Superior temporal gyrus (tissue), 1 donor: ENCODE data around the gene STK4.

Experiments
- DNase-seq: peaks from one replicate; pipeline ENCODE4 v3.0.0-alpha.2; 2016; ENCODE audit errors: extremely low spot score

STK4 gene

DNA sequence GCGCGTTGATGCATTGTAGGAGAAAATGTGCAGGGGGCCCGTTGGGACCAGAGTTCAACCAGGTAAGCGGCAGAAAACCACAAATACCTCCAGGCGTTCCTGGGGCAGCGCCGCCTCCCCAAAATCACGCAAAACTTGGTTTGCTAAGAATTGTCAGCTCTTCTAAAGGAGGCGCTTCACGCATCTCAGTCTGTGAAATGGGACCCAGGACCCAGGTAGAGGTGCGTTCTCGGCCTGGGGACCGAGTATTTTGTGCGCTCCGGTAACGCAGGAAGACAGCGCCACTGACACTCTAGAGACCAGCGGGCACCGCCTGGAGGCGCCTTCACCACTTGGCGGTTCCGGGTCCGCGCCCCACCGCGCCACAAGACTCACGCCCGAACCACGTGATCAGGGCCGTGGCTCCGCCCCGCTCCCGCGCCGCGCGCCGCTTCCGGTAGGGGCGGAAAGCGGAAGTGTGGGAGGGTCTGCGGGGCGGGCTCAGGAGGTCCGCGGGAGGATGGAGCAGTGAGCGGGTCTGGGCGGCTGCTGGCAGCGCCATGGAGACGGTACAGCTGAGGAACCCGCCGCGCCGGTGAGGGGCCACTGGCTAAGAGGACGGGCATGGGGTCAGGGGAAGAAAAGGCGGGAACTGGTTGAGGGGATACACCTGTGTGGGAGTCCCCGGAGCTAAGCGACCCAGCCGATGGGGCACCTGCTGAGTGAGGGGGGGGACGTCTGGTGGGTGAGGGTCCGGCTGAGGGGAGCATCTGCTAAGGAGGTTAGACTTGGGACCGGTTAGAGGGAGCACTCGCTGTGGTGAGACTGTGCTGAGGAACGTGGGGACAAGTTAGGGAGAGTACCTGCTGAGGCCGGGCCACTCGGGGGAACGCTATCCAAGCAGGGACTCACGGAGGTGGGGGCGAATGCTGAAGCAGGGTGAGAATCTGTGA lies at the start of gene STK4:
Gene STK4, plus strand, starts transcription at position 483 of the 932 bp plus-strand sequence. Its CDS starts 57 bp downstream, at position 540.
- DNase-seq = peak; percentile 96

DNA sequence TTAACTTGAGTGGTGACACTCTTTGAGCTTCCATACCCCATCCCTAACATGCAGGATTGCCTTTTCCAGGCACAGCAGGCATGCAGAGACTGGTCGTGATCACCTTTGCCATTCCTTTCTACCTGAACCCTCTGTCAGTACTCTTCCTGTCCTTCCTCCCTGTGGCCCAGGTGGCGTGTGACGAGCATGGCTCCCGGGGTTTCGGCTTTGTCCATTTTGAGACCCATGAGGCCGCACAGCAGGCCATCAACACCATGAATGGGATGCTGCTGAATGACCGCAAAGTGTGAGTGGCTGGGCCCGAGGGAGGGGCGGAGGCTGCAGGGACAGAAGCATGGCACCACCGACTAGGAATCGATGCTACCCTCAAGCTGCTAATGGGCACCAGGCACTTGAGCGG lies 49.7 kb upstream of the STK4 start:
- DNase-seq = no peak

DNA sequence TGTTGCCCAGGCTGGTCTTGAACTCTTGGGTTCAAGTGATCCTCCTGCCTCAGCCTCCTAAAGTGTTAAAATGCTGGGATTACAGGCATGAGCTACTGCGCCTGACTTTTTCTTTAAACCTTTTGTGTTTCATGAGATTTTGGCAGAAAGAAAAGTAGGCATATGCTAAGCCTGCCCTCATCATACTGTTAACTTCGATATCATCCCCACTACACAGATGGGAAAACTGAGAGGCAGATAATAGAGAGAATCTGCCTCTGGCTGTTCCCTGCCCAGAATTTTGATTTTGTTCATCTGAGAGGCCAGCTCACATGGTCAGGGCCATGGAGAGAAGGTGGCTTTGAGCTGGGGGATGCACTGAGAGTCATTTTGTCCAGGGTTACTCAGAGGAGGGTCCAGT lies 48.9 kb upstream of the STK4 start:
- DNase-seq = no peak

DNA sequence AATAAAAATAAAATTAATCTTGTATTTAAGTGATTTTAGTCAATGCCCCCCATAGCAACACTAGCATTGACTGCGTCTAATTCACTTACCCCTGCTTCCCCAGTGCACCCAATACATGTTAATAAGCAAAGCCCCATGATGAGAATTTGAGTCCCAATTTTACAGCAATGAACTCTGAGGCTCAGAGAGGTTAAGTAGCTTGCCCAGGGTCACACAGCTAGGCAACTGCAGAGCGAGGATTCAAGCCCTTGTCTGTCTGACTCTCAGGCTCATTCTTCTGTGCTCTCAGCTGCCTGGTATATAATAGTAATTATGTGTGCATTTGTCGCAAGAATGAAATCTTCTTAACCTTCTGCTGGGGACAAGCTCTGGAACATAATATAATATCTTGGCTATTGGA lies 48.0 kb upstream of the STK4 start:
- no peak for DNase-seq

DNA sequence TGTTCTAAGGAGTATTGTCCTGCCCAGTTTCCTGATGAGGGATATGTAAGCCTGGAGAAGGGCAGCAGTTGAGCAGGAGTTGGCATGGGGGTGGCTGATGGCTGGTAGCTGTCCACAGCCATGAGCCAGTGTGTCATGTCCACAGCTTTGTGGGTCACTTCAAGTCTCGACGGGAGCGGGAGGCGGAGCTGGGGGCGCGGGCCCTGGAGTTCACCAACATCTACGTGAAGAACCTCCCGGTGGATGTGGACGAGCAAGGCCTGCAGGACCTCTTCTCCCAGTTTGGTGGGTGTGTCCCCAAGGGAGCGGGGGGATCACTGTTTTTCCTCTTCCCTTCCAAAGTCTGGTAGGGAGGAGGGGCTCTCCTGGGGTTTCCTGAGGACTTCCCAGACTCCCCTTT lies 47.6 kb upstream of the STK4 start:
- no peak for DNase-seq

DNA sequence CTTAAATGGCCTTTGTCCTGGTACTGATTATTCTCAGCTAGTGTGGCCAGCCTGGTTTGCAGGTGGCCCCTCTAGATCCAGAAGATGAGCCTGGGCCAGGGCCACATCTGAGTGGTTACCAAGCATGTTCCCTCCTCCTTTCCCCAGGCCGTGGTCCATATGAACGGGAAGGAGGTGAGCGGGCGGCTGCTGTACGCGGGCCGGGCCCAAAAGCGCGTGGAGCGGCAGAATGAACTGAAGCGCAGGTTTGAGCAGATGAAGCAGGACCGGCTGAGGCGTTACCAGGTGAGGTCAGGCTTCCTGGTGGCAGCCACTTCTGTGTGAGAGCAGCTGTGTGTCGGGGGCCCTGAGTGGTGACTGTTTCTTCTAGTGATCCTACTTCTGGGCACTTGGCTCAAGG lies 44.9 kb upstream of the STK4 start:
- no peak for DNase-seq

DNA sequence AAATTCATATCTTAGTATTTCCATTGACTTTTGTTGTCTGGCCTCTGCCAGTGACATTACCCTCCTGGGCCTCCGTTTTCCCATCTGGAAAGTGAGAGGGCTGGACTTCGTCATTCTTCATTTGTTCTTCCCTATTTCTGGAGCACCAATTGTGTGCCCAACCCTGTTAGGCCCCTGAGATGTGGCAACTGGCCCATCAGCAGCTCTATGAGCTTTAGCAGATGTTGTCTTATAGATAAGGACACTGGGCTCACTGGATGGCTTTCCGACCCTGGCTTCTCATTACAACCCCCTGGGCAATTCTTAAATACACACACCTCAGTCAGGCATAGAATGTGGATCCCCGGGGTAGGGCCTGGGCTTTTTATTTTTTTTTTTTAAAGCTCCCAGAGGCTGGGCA lies 41.8 kb upstream of the STK4 start:
- no peak for DNase-seq

DNA sequence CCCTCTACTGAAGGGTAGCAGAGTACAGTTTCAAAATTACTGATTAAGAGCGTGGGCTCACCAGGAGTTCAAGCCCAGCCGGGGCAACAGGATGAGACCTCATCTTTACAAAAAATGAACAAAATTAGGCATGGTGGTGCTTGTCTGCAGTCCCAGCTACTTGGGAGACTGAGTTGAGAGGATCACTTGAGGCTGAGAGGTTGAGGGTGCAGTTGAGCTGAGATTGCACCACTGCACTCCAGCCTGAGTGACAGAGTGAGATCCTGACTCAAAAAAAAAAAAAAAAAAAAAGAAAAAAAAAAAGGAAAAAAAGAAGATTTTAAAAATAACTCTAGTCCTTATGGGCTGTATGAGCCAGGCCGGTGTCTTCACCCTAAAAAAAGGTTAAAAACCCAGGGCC lies 37.7 kb upstream of the STK4 start:
- no peak for DNase-seq

DNA sequence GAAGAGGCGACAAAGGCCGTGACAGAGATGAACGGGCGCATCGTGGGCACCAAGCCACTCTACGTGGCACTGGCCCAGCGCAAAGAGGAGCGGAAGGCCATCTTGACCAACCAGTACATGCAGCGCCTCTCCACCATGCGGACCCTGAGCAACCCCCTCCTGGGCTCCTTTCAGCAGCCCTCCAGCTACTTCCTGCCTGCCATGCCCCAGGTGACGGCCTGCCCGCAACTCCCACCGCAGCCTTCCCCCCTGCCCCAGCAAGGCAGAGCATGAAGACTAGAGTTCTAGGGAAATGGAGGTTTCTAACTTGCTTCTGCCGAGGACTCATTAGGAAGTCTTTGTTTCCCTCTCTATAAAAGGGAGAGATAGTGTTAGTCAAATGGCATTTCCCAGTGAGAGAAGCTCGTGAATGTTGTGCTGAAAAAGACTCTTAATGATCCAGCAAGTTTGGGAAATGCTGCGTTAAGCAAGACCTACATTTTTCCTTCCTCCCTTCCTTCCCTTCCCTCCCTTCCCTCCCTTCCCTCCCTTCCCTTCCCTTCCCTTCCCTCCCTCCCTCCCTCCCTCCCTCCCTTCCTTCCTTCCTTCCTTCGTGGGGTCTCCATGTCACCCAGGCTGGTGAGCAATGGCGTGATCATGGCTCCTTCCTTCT lies 35.7 kb upstream of the STK4 start:
- no peak for DNase-seq

DNA sequence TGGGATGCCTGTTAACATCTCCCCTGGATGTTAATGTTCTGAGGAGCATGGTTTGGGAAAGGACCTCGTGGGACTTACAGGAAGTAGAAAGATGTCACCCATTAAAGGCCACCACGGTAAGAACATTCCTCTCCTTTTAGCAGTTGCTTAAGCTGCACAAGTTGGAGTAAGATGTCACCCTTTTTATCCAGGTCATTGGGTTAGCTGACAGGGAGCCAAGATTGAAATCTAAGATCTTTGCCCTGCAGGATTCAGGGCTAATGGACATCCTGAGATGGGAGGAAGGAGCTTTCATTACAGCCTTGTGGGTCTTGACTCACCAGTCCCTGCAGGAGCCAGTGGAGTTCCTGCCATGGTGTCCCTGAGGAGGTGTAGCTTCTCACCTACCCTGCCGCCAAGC lies 34.4 kb upstream of the STK4 start:
- no peak for DNase-seq

DNA sequence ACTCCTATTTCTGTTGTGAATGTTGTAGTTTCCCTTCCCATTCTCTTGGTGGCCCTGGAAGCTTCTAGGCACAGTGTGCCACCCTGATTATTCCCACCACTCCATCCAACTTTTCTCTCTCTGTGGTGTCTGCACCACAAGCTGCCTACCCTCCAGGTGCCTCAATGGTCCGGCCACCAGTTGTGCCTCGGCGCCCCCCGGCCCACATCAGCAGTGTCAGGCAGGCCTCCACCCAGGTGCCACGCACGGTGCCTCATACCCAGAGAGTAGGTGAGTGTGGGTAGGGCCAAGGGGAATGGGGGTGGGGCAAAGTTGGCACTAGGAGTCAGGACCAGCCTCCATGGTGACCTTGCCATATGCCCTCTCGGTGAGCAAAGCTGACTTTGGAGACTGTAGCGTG lies 33.4 kb upstream of the STK4 start:
- no peak for DNase-seq

DNA sequence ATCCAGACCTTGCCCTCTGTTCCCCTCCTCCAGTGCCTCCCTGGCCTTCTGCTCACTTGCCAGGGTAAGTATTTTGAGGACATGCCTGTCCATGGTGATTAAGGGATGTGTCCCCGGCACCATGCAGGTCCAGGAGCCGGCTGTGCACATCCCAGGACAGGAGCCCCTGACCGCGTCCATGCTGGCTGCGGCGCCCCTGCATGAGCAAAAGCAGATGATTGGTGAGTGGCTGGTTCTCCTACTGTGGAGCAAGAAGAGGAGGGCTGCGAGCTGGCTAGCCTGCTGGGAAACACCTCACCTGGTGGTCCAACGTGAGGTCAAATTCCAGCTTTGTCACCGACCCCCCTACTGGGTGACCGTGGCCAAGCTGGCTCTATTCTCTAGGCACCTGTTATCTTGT lies 29.8 kb upstream of the STK4 start:
- no peak for DNase-seq

DNA sequence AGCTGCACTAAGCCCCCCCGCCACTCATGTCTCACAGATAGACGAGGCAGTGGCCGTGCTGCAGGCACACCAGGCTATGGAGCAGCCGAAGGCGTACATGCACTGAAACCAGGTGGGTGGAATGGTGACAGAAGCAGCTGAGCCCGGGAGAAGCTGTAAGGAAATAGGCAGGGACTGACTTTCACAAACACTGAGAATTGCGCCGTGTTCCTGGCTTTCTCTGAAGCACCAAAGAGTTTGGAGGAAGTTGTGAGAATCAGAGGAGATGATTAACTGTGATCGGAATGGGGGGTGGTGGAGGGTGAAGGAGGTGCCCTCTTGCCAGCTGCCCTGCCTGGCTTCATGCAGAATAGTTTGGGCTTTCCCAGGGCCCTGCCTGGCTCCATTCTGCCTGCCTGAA lies 27.7 kb upstream of the STK4 start:
- DNase-seq = peak; percentile 17

DNA sequence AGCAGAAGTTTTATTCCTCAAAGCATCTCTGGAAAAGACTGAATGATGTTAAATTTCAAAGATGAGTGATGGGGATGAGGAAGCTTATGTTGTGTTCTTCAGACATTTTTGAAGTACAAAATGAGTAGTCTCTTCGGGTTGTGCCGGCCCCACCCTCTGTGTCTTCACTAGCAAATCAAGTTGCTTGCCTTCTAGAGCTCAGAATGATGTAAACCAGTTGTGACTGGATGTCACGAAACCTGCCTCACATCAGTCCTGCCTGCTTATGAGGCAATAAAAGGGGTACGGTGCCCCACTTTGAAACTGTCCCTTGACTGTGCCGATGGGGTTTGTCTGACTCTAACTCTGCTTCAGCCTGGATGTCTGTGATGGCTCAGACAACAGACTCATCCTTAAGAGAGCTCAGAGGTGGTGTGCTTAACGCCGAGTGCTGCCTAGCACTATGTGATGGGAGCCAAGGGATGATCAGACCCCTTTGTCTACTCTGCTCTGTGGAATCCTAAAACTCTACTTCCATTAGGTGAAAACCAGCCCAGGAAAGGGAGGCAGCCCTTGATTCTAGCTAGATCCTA lies 25.1 kb upstream of the STK4 start:
- DNase-seq = no peak

DNA sequence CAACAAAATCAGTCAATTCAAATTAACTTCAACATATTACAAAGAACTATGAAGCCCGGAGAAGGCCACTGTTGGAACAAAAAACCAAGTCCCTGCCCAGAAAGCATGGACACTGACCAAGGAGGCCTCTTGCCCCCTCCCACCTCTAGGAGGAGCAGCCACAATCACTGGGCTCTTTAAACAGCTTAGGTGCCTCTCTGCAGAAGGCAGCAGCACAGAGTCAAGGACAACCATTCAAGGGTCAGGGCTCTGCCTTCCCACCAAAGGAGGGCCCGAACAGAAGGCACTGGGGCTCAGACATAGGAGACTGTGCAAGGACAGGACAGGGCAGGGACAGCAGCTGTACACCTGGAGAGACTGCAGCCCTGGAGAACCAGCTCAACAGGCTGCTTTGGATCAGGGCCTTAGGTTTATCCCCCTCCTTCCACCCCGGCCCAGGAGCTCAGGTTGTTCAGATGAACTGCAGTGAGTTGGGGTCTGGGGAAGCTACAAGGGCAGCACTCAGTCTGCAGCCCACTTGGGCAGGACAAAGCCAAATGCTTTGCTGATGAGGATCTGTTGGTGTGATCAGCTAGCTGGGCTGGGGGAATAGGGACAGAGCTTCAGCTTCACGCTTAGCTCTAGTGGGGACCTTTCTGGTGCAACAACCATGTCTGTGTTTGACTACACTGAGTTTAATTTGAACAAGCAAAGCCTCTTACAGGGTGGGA lies 23.9 kb upstream of the STK4 start:
- DNase-seq = no peak

DNA sequence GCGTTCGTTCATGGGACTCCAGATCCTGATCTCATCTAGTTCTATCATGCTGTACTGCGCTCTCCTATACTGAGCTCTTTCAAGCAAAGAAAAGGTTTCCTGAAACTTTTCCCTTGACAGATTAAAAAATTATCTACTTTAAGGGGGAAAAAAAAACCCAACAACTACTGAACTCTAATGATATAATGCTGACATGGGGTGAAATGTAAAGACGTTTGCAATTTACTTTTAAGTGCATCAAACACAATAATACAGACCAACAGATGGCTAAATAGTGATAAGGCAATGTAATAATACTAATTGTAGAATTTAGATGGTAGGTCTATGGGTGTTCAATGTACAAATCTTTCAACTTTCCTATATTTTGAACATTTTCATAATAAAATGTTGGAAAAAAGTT lies 22.5 kb upstream of the STK4 start:
- DNase-seq = no peak

DNA sequence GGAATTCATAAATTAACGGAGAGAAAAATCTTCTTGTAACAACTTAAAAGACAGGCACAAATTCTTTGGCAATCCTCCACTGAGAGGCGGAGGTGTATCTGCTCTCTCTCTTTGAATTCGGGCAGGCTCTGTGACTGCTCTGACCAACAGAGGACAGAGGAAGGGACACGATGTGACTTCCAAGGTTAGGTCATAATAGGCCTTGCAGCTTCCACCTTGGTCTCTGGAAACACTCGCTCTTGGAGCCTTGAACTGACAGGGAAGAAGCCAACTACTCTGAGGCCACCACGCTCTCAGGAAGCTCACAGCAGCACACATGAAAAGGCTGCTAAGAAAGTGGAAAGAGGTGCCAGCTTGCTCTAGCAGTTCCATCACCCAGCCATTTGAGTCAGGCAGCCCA lies 21.1 kb upstream of the STK4 start:
- DNase-seq = no peak

DNA sequence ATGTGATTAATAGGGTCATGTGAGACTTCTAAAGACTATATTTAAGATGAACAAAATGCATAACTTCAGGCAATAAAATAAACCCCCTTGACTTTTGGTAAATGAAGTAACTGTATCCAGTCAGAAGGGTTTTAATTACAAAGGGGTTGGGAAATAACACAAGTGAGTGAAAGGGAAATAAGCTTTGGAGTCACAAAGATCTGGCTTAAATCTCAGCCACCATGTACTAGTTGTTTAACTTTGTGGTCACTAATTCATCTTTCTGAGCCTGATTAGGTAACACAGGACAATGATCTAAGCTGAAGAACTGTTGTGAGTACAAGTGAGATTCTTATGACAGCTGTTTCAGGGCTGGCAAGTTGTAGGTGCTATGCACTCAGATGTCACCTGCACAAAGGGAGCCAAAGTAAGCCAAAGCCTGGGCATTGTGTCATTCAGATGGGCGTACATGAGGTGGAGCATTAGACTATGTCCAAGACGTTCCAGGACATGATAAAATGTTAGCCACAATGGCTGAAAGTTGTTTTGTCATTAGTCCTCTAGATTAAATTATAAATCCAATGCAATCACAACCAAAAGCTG lies 19.9 kb upstream of the STK4 start:
- no peak for DNase-seq

DNA sequence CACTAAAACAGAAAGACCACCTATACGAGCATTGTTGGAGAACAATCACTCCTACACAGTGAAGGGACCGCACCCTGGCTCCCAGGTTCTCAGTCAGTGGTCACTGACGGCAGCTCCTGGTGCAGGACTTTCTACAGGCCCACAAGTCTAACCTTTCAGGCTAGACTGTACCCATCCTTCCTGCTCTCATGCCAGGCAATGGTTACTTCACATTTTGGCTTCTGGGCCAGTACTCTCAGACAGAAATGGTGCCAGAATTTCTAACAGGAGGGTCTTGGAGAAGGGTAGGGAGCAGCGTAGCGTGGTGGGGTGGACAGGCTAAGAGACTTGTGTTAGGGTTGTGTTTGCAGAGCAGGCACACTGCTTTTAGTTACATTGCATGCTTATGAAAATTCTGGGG lies 18.2 kb upstream of the STK4 start:
- no peak for DNase-seq

DNA sequence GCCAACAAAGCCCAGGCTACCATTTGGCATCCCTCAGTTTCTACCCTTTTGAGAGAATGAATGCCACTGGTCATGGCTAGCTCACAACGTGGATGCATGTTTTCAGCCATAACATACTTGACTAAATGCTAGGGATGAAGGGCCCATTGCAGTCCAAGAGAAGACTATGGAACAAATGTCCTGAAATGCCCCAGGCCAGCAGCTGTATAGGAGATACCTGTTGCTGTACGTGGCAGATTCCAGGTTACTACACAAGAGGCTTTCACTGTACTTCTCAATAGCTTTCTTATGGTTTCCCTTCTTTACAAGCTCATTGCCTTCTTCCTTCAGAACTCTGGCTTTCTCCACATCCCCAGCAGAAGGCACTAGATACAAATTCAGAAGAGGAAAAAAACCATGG lies 17.8 kb upstream of the STK4 start:
- no peak for DNase-seq

DNA sequence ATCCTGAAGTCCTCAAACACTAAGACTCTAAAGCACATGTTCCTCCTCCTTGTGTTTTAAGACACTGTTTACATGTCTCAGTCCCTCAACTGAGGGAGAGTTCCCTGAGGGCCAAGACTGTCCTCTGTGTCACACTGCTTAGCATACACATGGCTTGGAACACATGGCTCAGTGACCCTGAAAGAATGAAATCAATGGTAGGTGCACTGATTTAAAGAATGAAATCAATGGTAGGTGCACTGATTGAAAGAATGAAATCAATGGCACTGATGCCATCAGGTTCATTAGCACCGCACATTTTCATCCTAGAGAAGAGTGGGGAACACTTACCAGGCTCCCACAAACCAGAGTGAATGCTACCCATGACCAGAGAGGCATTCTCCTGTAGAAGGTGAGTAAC lies 15.9 kb upstream of the STK4 start:
- DNase-seq = no peak

DNA sequence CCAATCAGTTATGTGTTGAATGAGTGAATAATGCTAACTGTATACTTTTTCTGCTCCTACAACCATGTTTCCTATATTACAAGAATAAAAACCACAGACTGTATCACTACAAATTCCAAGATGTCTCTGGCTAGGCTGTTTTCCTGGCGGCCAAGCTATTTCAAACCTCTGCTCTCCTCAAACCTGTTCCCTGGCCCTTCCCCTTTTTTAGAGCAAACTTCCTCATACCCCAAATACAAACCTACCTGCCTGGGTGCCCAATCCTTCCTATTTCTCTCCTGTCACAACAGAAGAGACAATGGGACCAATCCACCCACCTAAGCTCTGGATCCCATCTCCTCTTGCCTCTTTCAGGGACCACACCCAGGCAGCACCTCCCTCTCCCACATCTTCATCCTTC lies 13.6 kb upstream of the STK4 start:
- no peak for DNase-seq
